SH-SY5Y (cell line): ENCODE measurements around the gene SLC25A21.

Experiments
- GATA2 ChIP-seq: IDR thresholded peaks from 2 replicates; pipeline ENCODE4 v1.6.1; 2011; ENCODE audit warnings: mild to moderate bottlenecking, low read depth, low read length
- GATA3 ChIP-seq: IDR thresholded peaks from 2 replicates; pipeline ENCODE4 v1.6.1; 2011; ENCODE audit warnings: low read depth, mild to moderate bottlenecking, low read length, moderate library complexity

SLC25A21 gene

DNA sequence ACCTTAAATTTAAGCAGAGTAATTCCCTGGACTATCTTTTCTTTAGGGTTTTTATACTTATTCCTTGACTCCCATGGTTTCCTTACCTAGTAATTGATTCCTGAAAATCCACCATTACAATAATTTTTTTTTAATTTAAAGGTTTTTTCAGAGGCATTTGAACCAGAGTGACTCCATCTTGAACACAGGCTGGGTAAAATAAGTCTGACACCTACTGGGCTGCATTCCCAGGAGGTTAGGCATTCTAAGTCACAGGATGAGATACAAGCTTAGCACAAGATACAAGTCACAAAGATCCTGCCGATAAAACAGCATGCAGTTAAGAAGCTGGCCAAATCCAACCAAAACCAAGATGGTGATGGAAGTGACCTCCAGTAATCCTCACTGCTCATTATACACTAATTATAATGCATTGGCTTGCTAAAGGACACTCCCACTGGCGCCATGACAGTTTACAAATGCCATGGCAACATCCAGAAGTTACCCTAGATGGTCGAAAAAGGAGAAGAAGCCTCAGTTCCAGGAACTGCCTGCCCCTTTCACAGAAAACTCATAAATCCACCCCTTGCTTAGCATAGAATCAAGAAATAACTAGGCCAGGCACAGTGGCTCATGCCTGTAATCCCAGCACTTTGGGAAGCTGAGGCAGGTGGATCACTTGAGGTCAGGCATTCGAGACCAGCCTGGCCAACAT, 53.6 kb downstream of the SLC25A21 start:
- TF ChIP-seq GATA3 (no peak), GATA2 (no peak)

DNA sequence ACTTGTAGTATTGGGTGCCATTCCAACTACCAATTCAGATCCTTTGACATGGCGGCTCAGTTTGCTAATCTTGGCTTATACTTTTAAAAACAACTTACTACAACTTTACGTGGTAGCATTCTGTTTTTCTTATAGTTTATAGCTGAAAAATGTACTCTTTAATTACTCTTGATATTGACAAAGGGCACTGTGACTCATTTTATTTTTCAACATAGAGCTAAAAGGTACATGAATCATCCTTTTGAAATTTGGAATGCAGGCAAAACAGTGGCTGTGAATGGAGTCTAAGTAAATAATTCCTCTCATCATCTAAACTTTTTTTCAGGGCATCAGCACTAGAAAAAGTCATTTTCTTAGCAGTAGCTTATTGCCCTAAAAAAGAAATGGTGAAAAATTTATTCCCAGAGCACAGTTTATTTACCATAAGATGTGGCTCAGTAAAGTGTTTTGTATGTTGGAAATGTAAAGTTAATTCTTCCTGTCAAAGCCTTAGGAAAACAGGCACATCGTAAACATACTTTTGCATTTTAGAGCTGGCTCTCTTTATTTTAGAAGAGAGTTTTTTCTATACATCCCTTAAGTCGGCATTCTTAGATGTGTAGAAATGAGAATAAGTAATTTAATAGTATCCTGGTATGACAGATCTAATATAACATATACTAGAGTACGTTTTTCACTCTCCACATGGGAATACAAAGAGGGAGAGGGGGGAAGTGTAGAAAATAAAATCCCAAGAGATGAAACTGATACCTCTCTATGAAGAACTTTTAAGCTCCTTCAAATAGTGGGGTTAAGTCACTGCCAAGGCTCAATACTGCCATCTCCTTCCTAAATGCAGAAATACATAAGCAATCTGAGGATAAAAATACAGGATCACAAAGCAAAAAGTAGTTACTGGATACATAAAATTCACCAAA, 55.2 kb downstream of the SLC25A21 start:
- TF ChIP-seq GATA2, result no peak
- no peak for TF ChIP-seq GATA3

- TF ChIP-seq GATA2, result no peak
- no peak for TF ChIP-seq GATA3
Observed at GRCh38 chr14:37115406-37115805, 57.0 kb downstream of the SLC25A21 start.

DNA sequence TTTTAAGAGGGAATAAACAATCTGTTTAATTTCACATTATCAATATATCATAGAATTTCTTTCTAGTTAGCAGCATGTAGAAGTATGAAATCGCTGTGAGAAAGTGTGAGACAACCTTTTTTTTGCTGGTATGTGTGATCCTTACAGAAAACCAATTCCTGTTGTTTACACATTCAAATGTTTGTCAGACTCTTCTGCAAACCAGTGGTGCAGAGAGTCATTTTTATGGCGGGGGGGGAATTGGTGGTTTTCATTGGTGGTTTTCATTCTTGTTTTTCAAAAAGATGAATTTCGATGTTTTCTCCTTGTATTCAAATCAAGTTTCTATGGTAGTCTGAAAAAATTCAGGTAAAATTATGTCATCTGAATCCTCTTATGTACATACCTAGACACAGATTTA, 57.8 kb downstream of the SLC25A21 start:
- TF ChIP-seq GATA3, result no peak
- TF ChIP-seq GATA2, result no peak

DNA sequence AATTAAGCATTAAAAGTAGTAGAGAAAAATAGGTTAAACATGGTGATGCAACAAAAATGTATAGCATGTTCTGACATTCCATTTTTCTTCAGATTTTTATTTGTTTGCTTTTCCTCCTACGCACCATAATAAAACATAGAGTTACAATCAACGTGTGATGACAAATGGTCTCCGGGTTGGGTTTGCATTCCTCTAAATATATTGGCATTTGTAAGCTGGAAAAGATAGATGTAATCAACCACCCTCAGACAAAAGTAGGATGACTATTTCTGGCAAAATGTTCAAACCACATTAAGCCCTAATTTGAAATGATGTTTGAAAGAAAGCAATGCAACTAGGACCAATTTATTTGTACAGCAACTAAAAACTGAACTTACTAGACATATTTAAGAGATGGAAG, 58.4 kb downstream of the SLC25A21 start:
- TF ChIP-seq GATA3, result no peak
- TF ChIP-seq GATA2, result no peak

- TF ChIP-seq GATA2, result no peak
- TF ChIP-seq GATA3, result no peak
Observed at GRCh38 chr14:37098132-37098531, 74.3 kb downstream of the SLC25A21 start.

- TF ChIP-seq GATA2 (no peak), GATA3 (no peak)
Observed at GRCh38 chr14:37094502-37094901, 77.9 kb downstream of the SLC25A21 start.

- TF ChIP-seq GATA3 (no peak), GATA2 (no peak)
Observed at GRCh38 chr14:37093364-37093763, 79.0 kb downstream of the SLC25A21 start.

GRCh38 chr14:37091651-37092050, 80.8 kb downstream of the SLC25A21 start:
- TF ChIP-seq GATA3, result no peak
- TF ChIP-seq GATA2, result no peak

GRCh38 chr14:37090026-37090425, 82.4 kb downstream of the SLC25A21 start:
- TF ChIP-seq GATA3, result no peak
- no peak for TF ChIP-seq GATA2

- TF ChIP-seq GATA2, result no peak
- no peak for TF ChIP-seq GATA3
Observed at GRCh38 chr14:37089410-37089809, 83.0 kb downstream of the SLC25A21 start.

DNA sequence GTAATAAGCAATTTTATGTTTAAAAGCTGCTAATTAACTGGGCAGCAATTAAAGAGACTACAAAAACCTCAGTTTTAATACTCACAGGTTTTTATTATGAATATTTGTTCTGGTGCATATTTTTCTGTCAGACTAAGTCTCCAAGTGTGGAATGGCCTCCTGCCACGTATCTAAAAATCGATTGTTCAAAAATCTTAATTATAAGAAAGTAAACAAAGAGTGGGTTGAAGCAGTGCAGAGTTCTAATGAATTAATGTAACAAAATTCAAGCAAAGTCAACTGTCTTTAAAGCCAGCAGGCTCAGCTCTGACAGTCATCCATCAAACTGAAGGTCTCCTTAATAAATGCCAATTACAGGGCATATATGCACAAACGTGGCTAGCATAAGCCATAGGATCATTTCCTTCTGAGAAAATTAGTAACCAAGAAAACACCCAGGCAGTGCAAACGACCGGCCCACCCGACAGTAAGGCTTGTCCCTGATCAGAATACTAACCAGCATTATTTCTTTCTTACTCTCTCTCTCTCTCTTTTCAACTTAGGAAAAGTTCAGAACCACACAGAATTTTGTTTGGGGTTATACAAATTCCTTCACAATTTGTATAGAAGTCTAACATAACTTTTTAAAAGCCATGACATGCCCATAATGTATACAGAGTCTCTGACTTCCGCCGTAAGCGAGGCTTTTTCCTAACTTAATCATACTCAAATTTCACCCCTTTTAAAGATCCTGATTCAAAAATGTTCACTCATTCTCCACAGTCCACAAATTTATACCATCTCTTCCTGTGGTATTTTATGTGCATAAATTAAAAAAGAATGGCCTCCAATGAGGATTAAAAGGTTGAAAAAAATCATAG, 83.8 kb downstream of the SLC25A21 start:
- TF ChIP-seq GATA2, result no peak
- TF ChIP-seq GATA3, result no peak

GRCh38 chr14:37087520-37087919, 84.9 kb downstream of the SLC25A21 start:
- TF ChIP-seq GATA2, result no peak
- no peak for TF ChIP-seq GATA3

- TF ChIP-seq GATA3 (no peak), GATA2 (no peak)
Observed at GRCh38 chr14:37083599-37083998, 88.8 kb downstream of the SLC25A21 start.

DNA sequence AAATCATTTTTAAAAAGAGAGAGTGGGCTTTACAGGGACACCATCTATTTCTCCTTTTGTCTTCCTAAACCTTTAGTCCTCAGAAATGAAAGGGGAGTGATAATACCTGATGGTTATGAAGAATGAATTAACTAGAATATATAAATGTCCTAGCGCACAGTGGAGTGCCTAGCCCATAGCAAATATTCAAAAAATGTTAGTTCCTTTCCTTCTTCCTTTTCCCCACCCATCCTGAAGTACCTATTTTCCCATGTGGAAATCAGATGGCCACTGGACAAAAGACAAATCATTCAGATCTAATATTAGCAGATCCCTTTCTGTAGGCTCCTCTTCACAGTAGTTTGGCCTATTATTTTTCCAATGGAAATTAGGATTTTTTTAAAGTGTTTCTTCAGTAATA, 90.0 kb downstream of the SLC25A21 start:
- TF ChIP-seq GATA2, result no peak
